ENCODE results near the gene HELZ2. TPM values are rescaled to one million over a fixed set of nuclear protein-coding genes. Genes with fewer than 3 reads are reported as not detected.

Gene HELZ2
- total RNA-seq, 1 experiment from 2014 or later = 27.9 TPM

DNA sequence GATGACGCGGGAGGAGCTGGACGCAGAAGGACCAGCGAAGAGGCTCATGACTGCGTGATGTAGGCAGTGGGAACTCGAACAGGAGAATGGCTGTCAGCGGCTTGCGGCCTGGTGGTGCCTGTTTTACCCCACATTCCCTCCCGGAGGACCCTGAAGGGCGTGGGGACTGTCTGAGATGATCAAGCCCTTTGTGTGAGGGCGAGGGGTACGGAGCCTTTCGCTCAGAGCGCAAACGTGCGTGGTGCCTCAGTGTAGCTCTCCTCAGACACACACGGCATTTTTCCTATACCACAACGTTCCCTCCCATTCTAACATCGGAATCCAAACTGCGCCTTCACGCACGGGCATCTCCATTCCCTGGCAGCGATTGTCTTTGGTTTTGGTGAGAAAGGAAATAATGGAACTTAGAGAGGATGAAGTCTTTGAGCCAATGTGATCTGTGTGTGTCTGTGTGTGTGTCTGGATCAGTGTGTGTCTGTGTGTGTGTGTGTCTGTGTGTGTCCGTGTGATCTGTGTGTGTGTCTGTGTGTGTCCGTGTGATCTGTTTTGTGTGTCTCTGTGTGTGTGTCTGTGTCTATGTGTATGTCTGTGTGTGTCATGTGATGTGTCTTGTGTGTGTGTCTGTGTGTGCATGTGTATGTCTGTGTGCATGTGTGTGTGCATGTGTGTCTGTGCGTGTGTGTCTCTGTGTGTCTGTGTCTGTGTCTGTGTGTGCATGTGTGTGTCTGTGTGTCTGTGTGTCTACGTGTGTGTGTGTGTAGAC is 42.2 kb downstream of the HELZ2 start:
- Histone ChIP-seq H2AK5ac (ENCODE audit: insufficient read length, low read length) (no peak overlapping the region), H2BK20ac (ENCODE audit: low read depth, low read length, poor library complexity, severe bottlenecking) (no peak overlapping the region), H3T11ph (ENCODE audit: low read length) (no peak overlapping the region), H3K4me1 (ENCODE audit: insufficient read depth, low read length) (no peaks in the 10 kb centered on the region), H4K91ac (ENCODE audit: insufficient read length, low read depth, low read length) (no peak overlapping the region), H3K4me2 (ENCODE audit: insufficient read depth, insufficient read length, low read length) (no peak overlapping the region), H4K8ac (replicated peaks; ENCODE audit: insufficient read length, low read depth, low read length) (no peak overlapping the region), H3K56ac (ENCODE audit: insufficient read length, low read depth, low read length) (no peak overlapping the region), H3K18ac (ENCODE audit: insufficient read length, low read depth, low read length) (no peak overlapping the region), H3K23me2 (ENCODE audit: insufficient read length, low read depth, low read length, poor library complexity, severe bottlenecking) (no peaks in the 10 kb centered on the region), H4K20me1 (ENCODE audit: control insufficient read depth, insufficient read depth, insufficient read length) (peaks cover 5% of the 10 kb centered on the region), H3K27me3 (ENCODE audit: insufficient read depth, low read length) (no peaks in the 10 kb centered on the region), H2AFZ (ENCODE audit: low read length) (no peak overlapping the region), H4K5ac (ENCODE audit: insufficient read length, low read depth, low read length) (no peak overlapping the region), H2BK15ac (ENCODE audit: low read depth, low read length) (no peak overlapping the region), H2BK5ac (ENCODE audit: insufficient read length, low read length) (no peak overlapping the region), H3K9ac (ENCODE audit: extremely low read depth, insufficient read length, low read length) (no peak overlapping the region), H2BK12ac (ENCODE audit: insufficient read length, low read depth, low read length) (no peak overlapping the region), H3K23ac (ENCODE audit: insufficient read length, low read depth, low read length) (no peak overlapping the region), H3K27ac (ENCODE audit: insufficient read length, low read depth, low read length) (no peak overlapping the region), H3K14ac (ENCODE audit: insufficient read depth, low read length) (no peak overlapping the region), H3K79me2 (ENCODE audit: insufficient read depth, low read length) (no peaks in the 10 kb centered on the region), H3K79me1 (ENCODE audit: insufficient read depth, low read depth, low read length, poor library complexity, severe bottlenecking) (no peaks in the 10 kb centered on the region), H3K9me3 (ENCODE audit: control insufficient read depth, low read depth, low read length) (no peaks in the 10 kb centered on the region), H3K4ac (ENCODE audit: low read depth, low read length) (no peak overlapping the region), H2BK120ac (ENCODE audit: low read depth, low read length, poor library complexity, severe bottlenecking) (no peak overlapping the region)
- DNase-seq = no peak
- Mint-ChIP-seq H3K36me3 (ENCODE audit: insufficient read depth in 1 of 3, low read depth in 3 of 3) (no peaks in the 10 kb centered on the region), H3K9me3 (no peaks in the 10 kb centered on the region), H3K4me3 (no peak overlapping the region; a peak in 1 of 5 replicates), H3K27ac (peak overlapping the region in 2 of 3 experiments; percentile 0 to 2; a peak in 3 of 7 replicates), H3K27me3 (ENCODE audit: low read depth) (peaks cover 3% of the 10 kb centered on the region; the same call in 1 of the 2 replicates), H3K4me1 (peaks cover 3 to 8% of the 10 kb centered on the region in 2 experiments; a peak in 3 of 4 replicates)
- WGBS (ENCODE audit: extremely low coverage, insufficient read length, low lambda C conversion rate) = no CpG with 5 or more reads among the region's 27 CpGs
- TF ChIP-seq, protein P1, sequence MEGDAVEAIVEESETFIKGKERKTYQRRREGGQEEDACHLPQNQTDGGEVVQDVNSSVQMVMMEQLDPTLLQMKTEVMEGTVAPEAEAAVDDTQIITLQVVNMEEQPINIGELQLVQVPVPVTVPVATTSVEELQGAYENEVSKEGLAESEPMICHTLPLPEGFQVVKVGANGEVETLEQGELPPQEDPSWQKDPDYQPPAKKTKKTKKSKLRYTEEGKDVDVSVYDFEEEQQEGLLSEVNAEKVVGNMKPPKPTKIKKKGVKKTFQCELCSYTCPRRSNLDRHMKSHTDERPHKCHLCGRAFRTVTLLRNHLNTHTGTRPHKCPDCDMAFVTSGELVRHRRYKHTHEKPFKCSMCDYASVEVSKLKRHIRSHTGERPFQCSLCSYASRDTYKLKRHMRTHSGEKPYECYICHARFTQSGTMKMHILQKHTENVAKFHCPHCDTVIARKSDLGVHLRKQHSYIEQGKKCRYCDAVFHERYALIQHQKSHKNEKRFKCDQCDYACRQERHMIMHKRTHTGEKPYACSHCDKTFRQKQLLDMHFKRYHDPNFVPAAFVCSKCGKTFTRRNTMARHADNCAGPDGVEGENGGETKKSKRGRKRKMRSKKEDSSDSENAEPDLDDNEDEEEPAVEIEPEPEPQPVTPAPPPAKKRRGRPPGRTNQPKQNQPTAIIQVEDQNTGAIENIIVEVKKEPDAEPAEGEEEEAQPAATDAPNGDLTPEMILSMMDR (conservative IDR thresholded peaks at IDR 0.05) = no peak
